Measurements from ENCODE around the gene ZBTB38.

The ZBTB38 gene

DNA sequence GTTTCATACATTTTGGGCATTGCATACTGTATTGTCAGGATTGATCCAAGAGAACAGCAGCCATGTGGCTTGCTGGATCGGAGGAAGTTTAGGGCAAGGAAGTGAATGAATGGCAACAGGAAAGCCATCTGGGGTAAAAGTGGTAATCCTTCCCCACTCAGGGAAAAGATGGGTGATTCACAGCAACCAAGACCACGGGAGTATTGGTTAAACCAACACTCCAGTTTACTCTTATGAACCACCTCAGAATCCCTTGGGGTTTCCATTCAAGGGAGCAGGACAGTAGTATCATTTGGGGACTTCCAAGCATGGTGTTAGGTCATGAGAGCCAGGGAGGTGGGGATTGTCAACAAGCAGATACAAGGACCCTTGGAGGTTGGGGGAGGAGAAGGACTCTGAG is 25.2 kb upstream of the ZBTB38 start:
- Histone ChIP-seq H3K27me3 (ENCODE audit: insufficient read depth, low read length) (no peaks in the 10 kb centered on the region), H3K9me3 (ENCODE audit: insufficient read depth, low read depth, low read length) (no peaks in the 10 kb centered on the region), H3K4me1 (ENCODE audit: control insufficient read depth in 1 of 2, insufficient read depth in 2 of 2, low read length in 2 of 2) (no peaks in the 10 kb centered on the region), H4K8ac (ENCODE audit: low read depth, low read length) (no peak overlapping the region), H3K4me2 (ENCODE audit: low read length) (no peak overlapping the region), H4K12ac (ENCODE audit: low read depth, low read length) (no peak overlapping the region), H3K14ac (ENCODE audit: low read length) (no peak overlapping the region), H2BK5ac (ENCODE audit: low read depth, low read length, poor library complexity) (no peak overlapping the region), H3K23ac (ENCODE audit: low read length) (no peak overlapping the region), H2AFZ (ENCODE audit: insufficient read depth, low read length, poor library complexity) (no peak overlapping the region), H3K9ac (ENCODE audit: low read length) (no peak overlapping the region), H3K36me3 (ENCODE audit: control insufficient read depth in 1 of 2, insufficient read depth in 2 of 2, low read length in 2 of 2) (no peaks in the 10 kb centered on the region), H2BK12ac (ENCODE audit: low read length) (no peak overlapping the region), H2AK5ac (ENCODE audit: low read length) (no peak overlapping the region), H3K18ac (ENCODE audit: low read length) (no peak overlapping the region), H3K79me2 (ENCODE audit: control insufficient read depth, insufficient read depth, low read length, poor library complexity) (no peaks in the 10 kb centered on the region), H4K91ac (ENCODE audit: low read depth, low read length) (no peak overlapping the region), H3K4ac (ENCODE audit: low read depth, low read length) (no peak overlapping the region), H3K79me1 (ENCODE audit: low read length) (no peaks in the 10 kb centered on the region), H3K4me3 (ENCODE audit: low read depth, low read length) (no peak overlapping the region), H3K27ac (ENCODE audit: low read depth, low read length) (no peak overlapping the region), H2BK120ac (ENCODE audit: insufficient read depth, low read length, poor library complexity) (no peak overlapping the region)
- WGBS (ENCODE audit: extremely low coverage, insufficient coverage, insufficient read length): no CpG with 5 or more reads among the region's 2 CpGs
- no peak for DNase-seq

DNA sequence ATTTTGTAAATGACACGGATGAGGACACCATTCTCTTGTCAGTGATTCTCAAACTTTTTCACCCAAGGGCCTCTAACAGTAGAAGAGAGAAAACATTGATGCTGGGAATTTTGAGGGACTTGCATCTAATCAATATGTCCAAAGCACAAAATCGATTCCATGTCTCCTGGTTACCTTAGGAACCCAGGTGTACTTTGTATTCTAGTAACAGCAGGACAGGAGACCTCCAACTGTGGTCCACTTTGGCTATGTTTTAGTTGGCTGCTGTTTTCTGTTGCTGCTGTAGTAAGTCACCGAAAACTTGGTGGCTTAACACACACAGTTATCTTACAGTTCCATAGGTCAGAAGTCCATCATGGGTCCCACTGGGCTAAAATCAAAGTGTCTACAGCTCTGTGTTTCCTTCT is 24.4 kb upstream of the ZBTB38 start:
- no peak overlapping the region for H2AK5ac ChIP-seq (ENCODE audit: low read length)
- H3K4me1 ChIP-seq (ENCODE audit: control insufficient read depth in 1 of 2, insufficient read depth in 2 of 2, low read length in 2 of 2): no peaks in the 10 kb centered on the region
- H3K9me3 ChIP-seq (ENCODE audit: insufficient read depth, low read depth, low read length): no peaks in the 10 kb centered on the region
- H3K14ac ChIP-seq (ENCODE audit: low read length): no peak overlapping the region
- no peak overlapping the region for H4K12ac ChIP-seq (ENCODE audit: low read depth, low read length)
- no CpG with 5 or more reads among the region's 3 CpGs for WGBS (ENCODE audit: extremely low coverage, insufficient coverage, insufficient read length)
- no peak overlapping the region for H2AFZ ChIP-seq (ENCODE audit: insufficient read depth, low read length, poor library complexity)
- H4K91ac ChIP-seq (ENCODE audit: low read depth, low read length): no peak overlapping the region
- no peak overlapping the region for H2BK5ac ChIP-seq (ENCODE audit: low read depth, low read length, poor library complexity)
- no peak for DNase-seq
- H3K23ac ChIP-seq (ENCODE audit: low read length): no peak overlapping the region
- H3K4ac ChIP-seq (ENCODE audit: low read depth, low read length): no peak overlapping the region
- no peak overlapping the region for H3K27ac ChIP-seq (ENCODE audit: low read depth, low read length)
- no peaks in the 10 kb centered on the region for H3K79me2 ChIP-seq (ENCODE audit: control insufficient read depth, insufficient read depth, low read length, poor library complexity)
- H3K4me3 ChIP-seq (ENCODE audit: low read depth, low read length): no peak overlapping the region
- no peaks in the 10 kb centered on the region for H3K36me3 ChIP-seq (ENCODE audit: control insufficient read depth in 1 of 2, insufficient read depth in 2 of 2, low read length in 2 of 2)
- no peak overlapping the region for H4K8ac ChIP-seq (ENCODE audit: low read depth, low read length)
- no peak overlapping the region for H3K9ac ChIP-seq (ENCODE audit: low read length)
- H3K27me3 ChIP-seq (ENCODE audit: insufficient read depth, low read length): no peaks in the 10 kb centered on the region
- H3K79me1 ChIP-seq (ENCODE audit: low read length): no peaks in the 10 kb centered on the region
- no peak overlapping the region for H3K18ac ChIP-seq (ENCODE audit: low read length)
- H2BK120ac ChIP-seq (ENCODE audit: insufficient read depth, low read length, poor library complexity): no peak overlapping the region
- H2BK12ac ChIP-seq (ENCODE audit: low read length): no peak overlapping the region
- no peak overlapping the region for H3K4me2 ChIP-seq (ENCODE audit: low read length)

DNA sequence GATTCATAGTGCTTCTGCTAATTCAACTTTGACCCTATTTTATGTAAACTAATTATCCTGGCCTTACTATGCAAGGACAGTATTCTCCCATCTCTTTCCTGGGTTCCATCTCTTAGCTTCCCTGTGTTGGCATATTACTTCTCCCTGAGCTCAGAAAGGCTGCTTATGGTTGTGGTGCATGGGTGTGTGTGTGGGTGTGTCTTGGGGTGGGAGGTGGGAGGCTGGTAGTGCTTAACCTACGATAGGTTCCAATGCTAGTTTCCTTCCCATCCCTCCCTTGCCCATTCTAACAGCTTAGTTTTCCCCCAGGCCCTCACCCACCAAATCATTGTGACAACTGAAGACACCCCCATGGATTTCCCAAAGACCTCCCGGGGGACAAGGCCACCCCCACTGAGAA is 22.8 kb upstream of the ZBTB38 start:
- Histone ChIP-seq H2AK5ac (ENCODE audit: low read length) (no peak overlapping the region), H3K9ac (ENCODE audit: low read length) (no peak overlapping the region), H2BK12ac (ENCODE audit: low read length) (no peak overlapping the region), H3K79me2 (ENCODE audit: control insufficient read depth, insufficient read depth, low read length, poor library complexity) (no peaks in the 10 kb centered on the region), H3K27me3 (ENCODE audit: insufficient read depth, low read length) (no peaks in the 10 kb centered on the region), H2BK5ac (ENCODE audit: low read depth, low read length, poor library complexity) (no peak overlapping the region), H3K14ac (ENCODE audit: low read length) (no peak overlapping the region), H2BK120ac (ENCODE audit: insufficient read depth, low read length, poor library complexity) (no peak overlapping the region), H2AFZ (ENCODE audit: insufficient read depth, low read length, poor library complexity) (no peak overlapping the region), H4K12ac (ENCODE audit: low read depth, low read length) (no peak overlapping the region), H3K4me3 (ENCODE audit: low read depth, low read length) (no peak overlapping the region), H4K91ac (ENCODE audit: low read depth, low read length) (no peak overlapping the region), H3K9me3 (ENCODE audit: insufficient read depth, low read depth, low read length) (no peaks in the 10 kb centered on the region), H3K79me1 (ENCODE audit: low read length) (no peaks in the 10 kb centered on the region), H4K8ac (ENCODE audit: low read depth, low read length) (no peak overlapping the region), H3K23ac (ENCODE audit: low read length) (no peak overlapping the region), H3K18ac (ENCODE audit: low read length) (no peak overlapping the region), H3K4me1 (ENCODE audit: control insufficient read depth in 1 of 2, insufficient read depth in 2 of 2, low read length in 2 of 2) (no peaks in the 10 kb centered on the region), H3K36me3 (ENCODE audit: control insufficient read depth in 1 of 2, insufficient read depth in 2 of 2, low read length in 2 of 2) (no peaks in the 10 kb centered on the region), H3K27ac (ENCODE audit: low read depth, low read length) (no peak overlapping the region), H3K4me2 (ENCODE audit: low read length) (no peak overlapping the region), H3K4ac (ENCODE audit: low read depth, low read length) (no peak overlapping the region)
- WGBS (ENCODE audit: extremely low coverage, insufficient coverage, insufficient read length): no CpG with 5 or more reads among the region's 2 CpGs
- no peak for DNase-seq

DNA sequence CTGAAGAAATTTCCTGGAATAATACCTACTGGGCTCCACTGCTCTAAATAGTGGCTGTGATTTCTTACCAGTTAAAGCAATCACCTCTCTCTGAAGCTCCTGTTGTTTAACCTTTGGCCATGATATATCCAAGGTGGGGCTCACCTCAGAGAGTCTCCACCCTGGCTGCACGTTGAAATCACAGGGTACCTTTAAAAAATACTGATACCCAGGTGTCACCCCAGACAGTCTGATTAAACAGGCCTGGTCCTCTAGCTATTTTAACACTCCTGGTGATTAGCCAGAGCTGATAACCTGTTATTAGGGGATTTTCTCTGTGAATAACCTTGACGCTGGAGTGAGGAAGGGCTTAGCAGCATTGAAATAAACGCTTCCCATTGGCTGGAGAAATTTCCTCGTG is 22.3 kb upstream of the ZBTB38 start:
- no peaks in the 10 kb centered on the region for H3K36me3 ChIP-seq (ENCODE audit: control insufficient read depth in 1 of 2, insufficient read depth in 2 of 2, low read length in 2 of 2)
- no peak overlapping the region for H2AK5ac ChIP-seq (ENCODE audit: low read length)
- no peak overlapping the region for H3K4me2 ChIP-seq (ENCODE audit: low read length)
- WGBS (ENCODE audit: extremely low coverage, insufficient coverage, insufficient read length): no CpG with 5 or more reads among the region's 4 CpGs
- H3K23ac ChIP-seq (ENCODE audit: low read length): no peak overlapping the region
- no peaks in the 10 kb centered on the region for H3K9me3 ChIP-seq (ENCODE audit: insufficient read depth, low read depth, low read length)
- H4K91ac ChIP-seq (ENCODE audit: low read depth, low read length): no peak overlapping the region
- H3K79me1 ChIP-seq (ENCODE audit: low read length): no peaks in the 10 kb centered on the region
- no peak overlapping the region for H4K8ac ChIP-seq (ENCODE audit: low read depth, low read length)
- no peak overlapping the region for H3K18ac ChIP-seq (ENCODE audit: low read length)
- no peak overlapping the region for H2BK5ac ChIP-seq (ENCODE audit: low read depth, low read length, poor library complexity)
- no peaks in the 10 kb centered on the region for H3K27me3 ChIP-seq (ENCODE audit: insufficient read depth, low read length)
- no peaks in the 10 kb centered on the region for H3K79me2 ChIP-seq (ENCODE audit: control insufficient read depth, insufficient read depth, low read length, poor library complexity)
- no peak overlapping the region for H3K4ac ChIP-seq (ENCODE audit: low read depth, low read length)
- no peak overlapping the region for H3K14ac ChIP-seq (ENCODE audit: low read length)
- H3K4me1 ChIP-seq (ENCODE audit: control insufficient read depth in 1 of 2, insufficient read depth in 2 of 2, low read length in 2 of 2): no peaks in the 10 kb centered on the region
- no peak overlapping the region for H2AFZ ChIP-seq (ENCODE audit: insufficient read depth, low read length, poor library complexity)
- H2BK120ac ChIP-seq (ENCODE audit: insufficient read depth, low read length, poor library complexity): no peak overlapping the region
- no peak overlapping the region for H2BK12ac ChIP-seq (ENCODE audit: low read length)
- no peak overlapping the region for H3K4me3 ChIP-seq (ENCODE audit: low read depth, low read length)
- DNase-seq: no peak
- no peak overlapping the region for H4K12ac ChIP-seq (ENCODE audit: low read depth, low read length)
- no peak overlapping the region for H3K9ac ChIP-seq (ENCODE audit: low read length)
- no peak overlapping the region for H3K27ac ChIP-seq (ENCODE audit: low read depth, low read length)
